CD4-positive, alpha-beta T cell (primary cell): ENCODE measurements around the gene DCLK1. TPM values are rescaled to one million over a fixed set of nuclear protein-coding genes. Genes with fewer than 3 reads are reported as not detected.

Experiments
- ATAC-seq: fragments of 200-7000 bp; cut with Tn5 transposase; one replicate; pipeline ENCODE4 v1.10.0; 2022; ENCODE audit warnings: mild to moderate bottlenecking; ENCODE audit not compliant: poor library complexity
- CTCF ChIA-PET: fragments of 350-600 bp; sonication (Branson Sonifier 250); formaldehyde crosslinking; loops from one replicate; lab custom pipeline; 2021; ENCODE audit warnings: antibody characterized with exemption, inconsistent platforms; lab: Charles Lee
- POLR2A ChIA-PET: fragments of 350-600 bp; sonication (Branson Sonifier 250); formaldehyde crosslinking; loops from one replicate; lab custom pipeline; 2021; ENCODE audit warnings: antibody characterized with exemption, inconsistent platforms; lab: Charles Lee
- DNase-seq, 14 experiments: peaks; one replicate each; pipeline ENCODE4 v3.0.0-alpha.2; 2013 to 2020; ENCODE audit warnings: mixed read lengths in 2 of 14
- H3K27ac ChIP-seq, 2 donors: one replicate each; pipeline versions ENCODE4 v1.5.1 to v1.7.0; 2013; ENCODE audit warnings: low read length in 2 of 2, low read depth in 1 of 2, mild to moderate bottlenecking in 1 of 2
- H3K27me3 ChIP-seq, 2 experiments: 1 replicate in 1 of 2; 2 replicates in 1 of 2; pipeline versions ENCODE4 v1.6.1 to v1.7.0; 2013; ENCODE audit warnings: low read length in 2 of 2, control low read depth in 1 of 2, mild to moderate bottlenecking in 1 of 2, moderate library complexity in 1 of 2; ENCODE audit not compliant: insufficient read depth in 2 of 2, control insufficient read depth in 1 of 2
- H3K36me3 ChIP-seq: one replicate; pipeline ENCODE4 v1.6.1; 2013; ENCODE audit warnings: low read length, control low read depth; ENCODE audit not compliant: insufficient read depth
- H3K4me1 ChIP-seq: one replicate; pipeline ENCODE4 v1.6.1; 2013; ENCODE audit warnings: low read length, control low read depth; ENCODE audit not compliant: insufficient read depth
- H3K4me3 ChIP-seq: one replicate; pipeline ENCODE4 v1.5.1; 2013; ENCODE audit warnings: mild to moderate bottlenecking, low read length, moderate library complexity
- H3K9me3 ChIP-seq, 2 experiments: 1 replicate in 1 of 2; 2 replicates in 1 of 2; pipeline versions ENCODE4 v1.6.1 to v1.7.0; 2013; ENCODE audit warnings: low read length in 2 of 2, mild to moderate bottlenecking in 2 of 2, control low read depth in 1 of 2, moderate library complexity in 1 of 2; ENCODE audit not compliant: control insufficient read depth in 1 of 2, insufficient read depth in 1 of 2
- H3K27ac Mint-ChIP-seq: one replicate; pipeline ENCODE4 v1.8.0; 2020; ENCODE audit warnings: mixed read lengths
- H3K27me3 Mint-ChIP-seq: one replicate; pipeline ENCODE4 v1.8.0; 2021; ENCODE audit warnings: mixed read lengths
- H3K36me3 Mint-ChIP-seq: one replicate; pipeline ENCODE4 v1.8.0; 2021; ENCODE audit warnings: low read depth, mixed read lengths
- H3K4me1 Mint-ChIP-seq: one replicate; pipeline ENCODE4 v1.8.0; 2021; ENCODE audit warnings: low read depth, mixed read lengths
- H3K4me3 Mint-ChIP-seq: one replicate; pipeline ENCODE4 v1.8.0; 2020; ENCODE audit warnings: mild to moderate bottlenecking, mixed read lengths
- H3K9me3 Mint-ChIP-seq: one replicate; pipeline ENCODE4 v1.8.0; 2020; ENCODE audit warnings: mixed read lengths
- intact Hi-C, 2 experiments: fragments of 100-400 bp; cut with DNase I in 1 of 2; cut with micrococcal nuclease in 1 of 2; formaldehyde crosslinking; loops; one replicate each; pipeline versions ENCODE4 v1.15.1 to v1.9.0; 2023 to 2025; cut with DNase I, micrococcal nuclease
- total RNA-seq, 174 experiments: library from RNA in 2 of 174; stranded (reverse) in 2 of 174; gene quantifications; one replicate each; pipeline ENCODE4 v1.2.3 and lab custom pipeline; 2021 to 2026
- TF ChIP-seq, protein P1 (sequence below): fragments of 200-600 bp; IDR thresholded peaks from one replicate; pipeline ENCODE4 v1.8.0; 2022; ENCODE audit warnings: antibody characterized with exemption, mild to moderate bottlenecking

DCLK1 gene
- total RNA-seq, 2 experiments from 2014 or later = not detected

GRCh38 chr13:35747594-35747993 is 383.6 kb downstream of the DCLK1 start:
- Histone ChIP-seq H3K36me3 (no peaks in the 10 kb centered on the region), H3K9me3 (no peaks in the 10 kb centered on the region), H3K4me3 (no peak overlapping the region), H3K27me3 (no peaks in the 10 kb centered on the region), H3K4me1 (no peaks in the 10 kb centered on the region), H3K27ac (no peak overlapping the region)
- no peak overlapping the region for H3K27ac Mint-ChIP-seq
- peaks cover 8% of the 10 kb centered on the region for H3K9me3 Mint-ChIP-seq
- no peak overlapping the region for H3K4me3 Mint-ChIP-seq
- no peaks in the 10 kb centered on the region for H3K36me3 Mint-ChIP-seq
- ATAC-seq = no peak
- no peaks in the 10 kb centered on the region for H3K27me3 Mint-ChIP-seq
- no peak for DNase-seq
- CTCF ChIA-PET = no interaction called here
- intact Hi-C loops = no loop called here
- no peaks in the 10 kb centered on the region for H3K4me1 Mint-ChIP-seq
- POLR2A ChIA-PET = no interaction called here
- TF ChIP-seq, protein P1, sequence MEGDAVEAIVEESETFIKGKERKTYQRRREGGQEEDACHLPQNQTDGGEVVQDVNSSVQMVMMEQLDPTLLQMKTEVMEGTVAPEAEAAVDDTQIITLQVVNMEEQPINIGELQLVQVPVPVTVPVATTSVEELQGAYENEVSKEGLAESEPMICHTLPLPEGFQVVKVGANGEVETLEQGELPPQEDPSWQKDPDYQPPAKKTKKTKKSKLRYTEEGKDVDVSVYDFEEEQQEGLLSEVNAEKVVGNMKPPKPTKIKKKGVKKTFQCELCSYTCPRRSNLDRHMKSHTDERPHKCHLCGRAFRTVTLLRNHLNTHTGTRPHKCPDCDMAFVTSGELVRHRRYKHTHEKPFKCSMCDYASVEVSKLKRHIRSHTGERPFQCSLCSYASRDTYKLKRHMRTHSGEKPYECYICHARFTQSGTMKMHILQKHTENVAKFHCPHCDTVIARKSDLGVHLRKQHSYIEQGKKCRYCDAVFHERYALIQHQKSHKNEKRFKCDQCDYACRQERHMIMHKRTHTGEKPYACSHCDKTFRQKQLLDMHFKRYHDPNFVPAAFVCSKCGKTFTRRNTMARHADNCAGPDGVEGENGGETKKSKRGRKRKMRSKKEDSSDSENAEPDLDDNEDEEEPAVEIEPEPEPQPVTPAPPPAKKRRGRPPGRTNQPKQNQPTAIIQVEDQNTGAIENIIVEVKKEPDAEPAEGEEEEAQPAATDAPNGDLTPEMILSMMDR = no peak

DNA sequence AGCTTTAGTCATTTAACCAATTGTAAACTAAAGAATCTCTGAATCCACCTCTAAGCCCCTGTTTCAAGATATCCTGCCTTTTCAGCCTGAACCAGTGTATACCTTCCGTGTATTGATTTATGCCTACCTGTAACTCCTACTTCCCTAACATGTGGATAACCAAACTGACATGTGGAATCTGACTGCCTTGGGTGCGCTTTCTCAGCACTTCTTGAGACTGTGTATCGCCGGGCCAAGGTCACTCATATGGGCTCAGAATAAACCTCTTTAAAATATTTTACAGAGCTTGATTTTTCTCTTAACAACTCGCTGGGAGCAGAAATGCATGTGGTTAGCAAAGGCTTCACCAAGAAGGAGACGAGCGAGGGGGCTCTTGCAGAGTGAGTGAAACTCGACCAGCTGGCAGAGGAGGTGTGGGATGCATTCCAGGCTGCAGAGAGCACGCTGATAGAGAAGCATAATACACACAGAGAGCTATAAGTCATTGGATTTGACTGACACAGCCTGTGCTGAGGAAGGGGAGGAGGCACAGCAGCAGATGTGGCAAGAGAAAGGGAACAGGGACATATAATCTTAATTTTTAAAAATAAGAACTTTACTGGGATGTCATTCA is 386.5 kb downstream of the DCLK1 start:
- Mint-ChIP-seq H3K36me3 (no peaks in the 10 kb centered on the region), H3K27me3 (peaks cover 3% of the 10 kb centered on the region), H3K4me3 (no peak overlapping the region), H3K4me1 (no peaks in the 10 kb centered on the region), H3K27ac (no peak overlapping the region), H3K9me3 (peaks cover 13% of the 10 kb centered on the region)
- Histone ChIP-seq H3K4me3 (no peak overlapping the region), H3K4me1 (no peaks in the 10 kb centered on the region), H3K27ac (no peak overlapping the region), H3K36me3 (no peaks in the 10 kb centered on the region), H3K27me3 (no peaks in the 10 kb centered on the region), H3K9me3 (no peaks in the 10 kb centered on the region)
- CTCF ChIA-PET = no interaction called here
- ATAC-seq (no peak), DNase-seq (no peak)
- POLR2A ChIA-PET = no interaction called here
- TF ChIP-seq, protein P1 = no peak
- intact Hi-C loops = no loop called here

DNA sequence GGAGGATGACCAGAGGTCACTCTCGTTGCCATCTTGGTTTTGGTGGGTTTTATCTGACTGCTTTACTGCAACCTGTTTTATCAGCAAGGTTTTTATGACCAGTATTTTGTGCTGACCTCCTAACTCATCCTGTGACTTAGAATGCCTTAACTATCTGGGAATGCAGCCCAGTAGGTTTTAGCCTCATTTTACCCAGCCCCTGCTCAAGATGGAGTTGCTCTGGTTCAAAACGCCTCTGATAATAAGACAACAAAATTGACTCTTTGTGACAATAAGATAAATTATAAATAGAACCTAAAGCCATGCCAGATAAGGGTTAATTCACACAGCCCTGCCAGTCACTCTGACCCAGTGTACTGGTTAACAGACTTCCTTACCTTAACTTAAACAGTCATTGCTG is 387.0 kb downstream of the DCLK1 start:
- Histone ChIP-seq H3K27ac (no peak overlapping the region), H3K4me1 (no peaks in the 10 kb centered on the region), H3K9me3 (no peaks in the 10 kb centered on the region), H3K27me3 (no peaks in the 10 kb centered on the region), H3K4me3 (no peak overlapping the region), H3K36me3 (no peaks in the 10 kb centered on the region)
- no peak for DNase-seq
- intact Hi-C loops = no loop called here
- TF ChIP-seq, protein P1 = no peak
- ChIA-PET POLR2A (no interaction called here), CTCF (no interaction called here)
- H3K4me3 Mint-ChIP-seq = no peak overlapping the region
- H3K27ac Mint-ChIP-seq = no peak overlapping the region
- no peaks in the 10 kb centered on the region for H3K4me1 Mint-ChIP-seq
- ATAC-seq = no peak
- H3K36me3 Mint-ChIP-seq = no peaks in the 10 kb centered on the region
- H3K27me3 Mint-ChIP-seq = peaks cover 3% of the 10 kb centered on the region
- H3K9me3 Mint-ChIP-seq = peaks cover 13% of the 10 kb centered on the region
